SK-N-SH (cell line): Measurements from ENCODE around the gene GJD4.

Experiments
- RCOR1 ChIP-seq: fragments of 150-350 bp; IDR thresholded peaks from 2 replicates; pipeline ENCODE4 v1.6.1; 2017; ENCODE audit warnings: antibody characterized with exemption, low read length
- SMC3 ChIP-seq: IDR thresholded peaks from 2 replicates; pipeline ENCODE4 v1.6.1; 2012; ENCODE audit warnings: low read depth, low read length, improper control_type of control experiment
- TF ChIP-seq, protein P1 (sequence below): fragments of 200-600 bp; sonication (generic); IDR thresholded peaks from 2 replicates; pipeline ENCODE4 v1.6.1; 2017; ENCODE audit warnings: antibody characterized with exemption, mild to moderate bottlenecking, moderate library complexity
- TF ChIP-seq, protein P2 (sequence below): fragments of 150-350 bp; IDR thresholded peaks from 2 replicates; pipeline ENCODE4 v1.6.1; 2017; ENCODE audit warnings: antibody characterized with exemption, low read length, low read depth, borderline replicate concordance
- TF ChIP-seq, protein P3 (sequence below): IDR thresholded peaks from 2 replicates; pipeline ENCODE4 v1.6.1; 2012; ENCODE audit warnings: mild to moderate bottlenecking, low read depth, low read length, moderate library complexity

DNA sequence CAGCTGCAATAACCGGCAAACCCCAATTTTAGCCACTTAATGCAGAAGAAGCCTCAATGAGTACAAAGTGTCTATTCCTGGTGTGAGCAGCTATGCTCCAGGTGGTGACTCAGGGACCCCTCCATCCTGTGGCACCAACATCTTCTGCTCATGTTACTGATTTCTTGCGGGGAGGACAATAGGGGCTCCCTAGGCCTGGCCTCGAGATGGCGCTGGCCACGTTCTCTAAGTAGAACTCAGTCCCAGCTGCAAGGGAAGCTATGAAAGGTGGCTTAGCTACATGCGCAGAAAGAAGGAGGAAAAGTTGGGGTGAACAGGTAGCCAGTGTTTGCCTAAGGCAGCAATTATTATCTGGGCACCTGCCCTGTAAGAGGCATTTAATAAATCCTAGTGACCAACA is 6.6 kb downstream of the GJD4 start:
- TF ChIP-seq, protein P1, sequence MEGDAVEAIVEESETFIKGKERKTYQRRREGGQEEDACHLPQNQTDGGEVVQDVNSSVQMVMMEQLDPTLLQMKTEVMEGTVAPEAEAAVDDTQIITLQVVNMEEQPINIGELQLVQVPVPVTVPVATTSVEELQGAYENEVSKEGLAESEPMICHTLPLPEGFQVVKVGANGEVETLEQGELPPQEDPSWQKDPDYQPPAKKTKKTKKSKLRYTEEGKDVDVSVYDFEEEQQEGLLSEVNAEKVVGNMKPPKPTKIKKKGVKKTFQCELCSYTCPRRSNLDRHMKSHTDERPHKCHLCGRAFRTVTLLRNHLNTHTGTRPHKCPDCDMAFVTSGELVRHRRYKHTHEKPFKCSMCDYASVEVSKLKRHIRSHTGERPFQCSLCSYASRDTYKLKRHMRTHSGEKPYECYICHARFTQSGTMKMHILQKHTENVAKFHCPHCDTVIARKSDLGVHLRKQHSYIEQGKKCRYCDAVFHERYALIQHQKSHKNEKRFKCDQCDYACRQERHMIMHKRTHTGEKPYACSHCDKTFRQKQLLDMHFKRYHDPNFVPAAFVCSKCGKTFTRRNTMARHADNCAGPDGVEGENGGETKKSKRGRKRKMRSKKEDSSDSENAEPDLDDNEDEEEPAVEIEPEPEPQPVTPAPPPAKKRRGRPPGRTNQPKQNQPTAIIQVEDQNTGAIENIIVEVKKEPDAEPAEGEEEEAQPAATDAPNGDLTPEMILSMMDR: 0 out of 2 replicates have a peak, but pooled peaks have one; percentile 14
- TF ChIP-seq SMC3 (no peak), RCOR1 (no peak)
- TF ChIP-seq, protein P2, sequence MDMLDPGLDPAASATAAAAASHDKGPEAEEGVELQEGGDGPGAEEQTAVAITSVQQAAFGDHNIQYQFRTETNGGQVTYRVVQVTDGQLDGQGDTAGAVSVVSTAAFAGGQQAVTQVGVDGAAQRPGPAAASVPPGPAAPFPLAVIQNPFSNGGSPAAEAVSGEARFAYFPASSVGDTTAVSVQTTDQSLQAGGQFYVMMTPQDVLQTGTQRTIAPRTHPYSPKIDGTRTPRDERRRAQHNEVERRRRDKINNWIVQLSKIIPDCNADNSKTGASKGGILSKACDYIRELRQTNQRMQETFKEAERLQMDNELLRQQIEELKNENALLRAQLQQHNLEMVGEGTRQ: no peak
- TF ChIP-seq, protein P3, sequence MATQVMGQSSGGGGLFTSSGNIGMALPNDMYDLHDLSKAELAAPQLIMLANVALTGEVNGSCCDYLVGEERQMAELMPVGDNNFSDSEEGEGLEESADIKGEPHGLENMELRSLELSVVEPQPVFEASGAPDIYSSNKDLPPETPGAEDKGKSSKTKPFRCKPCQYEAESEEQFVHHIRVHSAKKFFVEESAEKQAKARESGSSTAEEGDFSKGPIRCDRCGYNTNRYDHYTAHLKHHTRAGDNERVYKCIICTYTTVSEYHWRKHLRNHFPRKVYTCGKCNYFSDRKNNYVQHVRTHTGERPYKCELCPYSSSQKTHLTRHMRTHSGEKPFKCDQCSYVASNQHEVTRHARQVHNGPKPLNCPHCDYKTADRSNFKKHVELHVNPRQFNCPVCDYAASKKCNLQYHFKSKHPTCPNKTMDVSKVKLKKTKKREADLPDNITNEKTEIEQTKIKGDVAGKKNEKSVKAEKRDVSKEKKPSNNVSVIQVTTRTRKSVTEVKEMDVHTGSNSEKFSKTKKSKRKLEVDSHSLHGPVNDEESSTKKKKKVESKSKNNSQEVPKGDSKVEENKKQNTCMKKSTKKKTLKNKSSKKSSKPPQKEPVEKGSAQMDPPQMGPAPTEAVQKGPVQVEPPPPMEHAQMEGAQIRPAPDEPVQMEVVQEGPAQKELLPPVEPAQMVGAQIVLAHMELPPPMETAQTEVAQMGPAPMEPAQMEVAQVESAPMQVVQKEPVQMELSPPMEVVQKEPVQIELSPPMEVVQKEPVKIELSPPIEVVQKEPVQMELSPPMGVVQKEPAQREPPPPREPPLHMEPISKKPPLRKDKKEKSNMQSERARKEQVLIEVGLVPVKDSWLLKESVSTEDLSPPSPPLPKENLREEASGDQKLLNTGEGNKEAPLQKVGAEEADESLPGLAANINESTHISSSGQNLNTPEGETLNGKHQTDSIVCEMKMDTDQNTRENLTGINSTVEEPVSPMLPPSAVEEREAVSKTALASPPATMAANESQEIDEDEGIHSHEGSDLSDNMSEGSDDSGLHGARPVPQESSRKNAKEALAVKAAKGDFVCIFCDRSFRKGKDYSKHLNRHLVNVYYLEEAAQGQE: no peak
